GM19438 (cell line): ENCODE measurements around the gene POPDC2.

ENCODE experiments used
- ATAC-seq: cut with Tn5 transposase; IDR thresholded peaks from one replicate; pipeline ENCODE4 v1.9.1; 2021; ENCODE audit warnings: low read depth; ENCODE audit not compliant: unreplicated experiment

Gene POPDC2

GRCh38 chr3:119673875-119674274, 13.5 kb upstream of the POPDC2 start:
- no peak for ATAC-seq

GRCh38 chr3:119672776-119673175, 12.4 kb upstream of the POPDC2 start:
- no peak for ATAC-seq

GRCh38 chr3:119669906-119670570, 9.6 kb upstream of the POPDC2 start:
- no peak for ATAC-seq

- no peak for ATAC-seq
Measured at GRCh38 chr3:119665954-119666559, 5.7 kb upstream of the POPDC2 start.

- no peak for ATAC-seq
Measured at GRCh38 chr3:119664850-119665379, 4.5 kb upstream of the POPDC2 start.

- ATAC-seq = no peak
Measured at GRCh38 chr3:119664370-119664769, 4.0 kb upstream of the POPDC2 start.

- no peak for ATAC-seq
Measured at GRCh38 chr3:119663885-119664284, 3.5 kb upstream of the POPDC2 start.

GRCh38 chr3:119662604-119663373, 2.4 kb upstream of the POPDC2 start:
- ATAC-seq = no peak

- no peak for ATAC-seq
Measured at GRCh38 chr3:119659606-119660291, 640 bp downstream of the POPDC2 start.

- ATAC-seq = no peak
Measured at GRCh38 chr3:119658994-119659393, 1.4 kb downstream of the POPDC2 start.

- ATAC-seq = no peak
Measured at GRCh38 chr3:119657887-119658702, 2.3 kb downstream of the POPDC2 start.

- ATAC-seq = no peak
Measured at GRCh38 chr3:119653876-119654275, 6.5 kb downstream of the POPDC2 start.

GRCh38 chr3:119652306-119653033, 7.9 kb downstream of the POPDC2 start:
- ATAC-seq = no peak

GRCh38 chr3:119649761-119650160, 10.6 kb downstream of the POPDC2 start:
- no peak for ATAC-seq

- ATAC-seq = no peak
Measured at GRCh38 chr3:119647843-119648575, 12.4 kb downstream of the POPDC2 start.

GRCh38 chr3:119647171-119647570, 13.2 kb downstream of the POPDC2 start:
- no peak for ATAC-seq

- ATAC-seq = no peak
Measured at GRCh38 chr3:119645813-119646212, 14.6 kb downstream of the POPDC2 start.

GRCh38 chr3:119644481-119644880, 15.9 kb downstream of the POPDC2 start:
- no peak for ATAC-seq

- no peak for ATAC-seq
Measured at GRCh38 chr3:119643528-119643927, 16.9 kb downstream of the POPDC2 start.
